PC-3 (cell line): ENCODE data around the gene C11orf86. TPM values are rescaled to one million over a fixed set of nuclear protein-coding genes. Genes with fewer than 3 reads are reported as not detected.

Experiments used
- ATAC-seq: fragments of 200-7000 bp; cut with Tn5 transposase; 2 replicates; pipeline ENCODE4 v1.9.1; 2020; ENCODE audit warnings: mild to moderate bottlenecking, moderate library complexity
- BruUV-seq: library from RNA; stranded (reverse); fragments of 400-500 nt; replicated peaks from 2 replicates; lab custom pipeline; 2021; lab: Mats Ljungman, UMichigan
- CTCF ChIA-PET: fragments of 300-600 bp; sonication (Branson Sonifier 250); formaldehyde crosslinking; loops from one replicate; lab custom pipeline; 2022; ENCODE audit warnings: antibody characterized with exemption; lab: Charles Lee
- POLR2A ChIA-PET: fragments of 300-600 bp; sonication (Branson Sonifier 250); formaldehyde crosslinking; loops from one replicate; lab custom pipeline; 2022; ENCODE audit warnings: antibody characterized with exemption; ENCODE audit not compliant: unreplicated experiment; lab: Charles Lee
- DNase-seq: peaks from one replicate; pipeline ENCODE4 v3.0.0-alpha.2; 2015
- H2AFZ ChIP-seq: fragments of 300-600 bp; sonication (generic); 2 replicates; pipeline ENCODE4 v1.6.0; 2016; ENCODE audit warnings: antibody characterized with exemption, low read length
- H3F3A ChIP-seq: fragments of 300-600 bp; sonication (generic); one replicate; pipeline ENCODE4 v1.6.0; 2017; ENCODE audit warnings: antibody characterized with exemption, low read length, control low read depth, mild to moderate bottlenecking; ENCODE audit not compliant: unreplicated experiment
- H3K27ac ChIP-seq: fragments of 300-600 bp; sonication (generic); 2 replicates; pipeline ENCODE4 v1.5.1; 2016; ENCODE audit warnings: mild to moderate bottlenecking, low read length
- H3K27me3 ChIP-seq: fragments of 300-600 bp; sonication (generic); 2 replicates; pipeline ENCODE4 v1.6.1; 2016; ENCODE audit warnings: low read length, mixed read lengths
- H3K36me3 ChIP-seq: fragments of 300-600 bp; sonication (generic); 2 replicates; pipeline ENCODE4 v1.6.1; 2016; ENCODE audit warnings: low read depth, mixed run types, low read length, mixed read lengths
- H3K4me1 ChIP-seq: fragments of 300-600 bp; sonication (generic); 2 replicates; pipeline ENCODE4 v1.5.1; 2016; ENCODE audit warnings: low read length; ENCODE audit not compliant: insufficient read depth
- H3K4me2 ChIP-seq: fragments of 300-600 bp; sonication (generic); 2 replicates; pipeline ENCODE4 v1.6.0; 2016; ENCODE audit warnings: low read length
- H3K4me3 ChIP-seq: fragments of 300-600 bp; sonication (generic); 2 replicates; pipeline ENCODE4 v1.5.1; 2016; ENCODE audit warnings: mild to moderate bottlenecking, low read length, mixed read lengths
- H3K79me2 ChIP-seq: fragments of 300-600 bp; sonication (generic); 2 replicates; pipeline ENCODE4 v1.6.1; 2017; ENCODE audit warnings: low read length, mixed read lengths
- H3K9ac ChIP-seq: fragments of 300-600 bp; sonication (generic); 2 replicates; pipeline ENCODE4 v1.6.0; 2016; ENCODE audit warnings: mild to moderate bottlenecking, low read length
- H3K9me2 ChIP-seq: fragments of 300-600 bp; sonication (generic); replicated peaks from 2 replicates; pipeline ENCODE4 v1.6.1; 2016; ENCODE audit warnings: mixed run types, low read length, mixed read lengths
- H3K9me3 ChIP-seq: fragments of 300-600 bp; sonication (generic); 2 replicates; pipeline ENCODE4 v1.6.1; 2016; ENCODE audit warnings: low read length, mixed read lengths
- H4K20me1 ChIP-seq: fragments of 300-600 bp; sonication (generic); 2 replicates; pipeline ENCODE4 v1.6.1; 2016; ENCODE audit warnings: low read length, mixed read lengths
- CTCF ChIP-seq: fragments of 300-600 bp; sonication (generic); conservative IDR thresholded peaks from 2 replicates; pipeline ENCODE4 v1.5.1; 2017; ENCODE audit warnings: antibody characterized with exemption, low read depth, mild to moderate bottlenecking, low read length
- EZH2 ChIP-seq: fragments of 300-600 bp; sonication (generic); IDR thresholded peaks from one replicate; pipeline ENCODE4 v1.6.1; 2017; ENCODE audit warnings: antibody characterized with exemption, mild to moderate bottlenecking, low read length; ENCODE audit not compliant: unreplicated experiment
- EZH2phosphoT487 ChIP-seq: fragments of 300-600 bp; sonication (generic); IDR thresholded peaks from 2 replicates; pipeline ENCODE4 v1.6.1; 2018; ENCODE audit warnings: mild to moderate bottlenecking, antibody characterized with exemption, low read length, borderline replicate concordance
- intact Hi-C: fragments of 100-400 bp; cut with micrococcal nuclease; formaldehyde crosslinking; loops from 2 replicates; pipeline ENCODE4 v1.9.0; 2023
- total RNA-seq: library from RNA; depleted of rRNA; stranded (reverse); fragments of >200 nt; gene quantifications from 2 replicates; pipeline ENCODE4 v1.2.3, GENCODE V29; 2014

The C11orf86 gene
- total RNA-seq, 1 experiment from 2014 or later = not detected

- no peak for ATAC-seq
- BruUV-seq = no TSS peak
- H4K20me1 ChIP-seq = no peaks in the 10 kb centered on the region
- no peak for TF ChIP-seq CTCF
- TF ChIP-seq EZH2 = no peak
- TF ChIP-seq EZH2phosphoT487 = no peak
- H3K27me3 ChIP-seq = no peaks in the 10 kb centered on the region
- no peaks in the 10 kb centered on the region for H3K36me3 ChIP-seq
- no peak overlapping the region for H3K27ac ChIP-seq
- H3K79me2 ChIP-seq = no peaks in the 10 kb centered on the region
- H3K9me3 ChIP-seq = no peaks in the 10 kb centered on the region
- intact Hi-C loops = no loop called here
- H3K9me2 ChIP-seq = no peaks in the 10 kb centered on the region
- no peak overlapping the region for H3K9ac ChIP-seq
- no peak overlapping the region for H2AFZ ChIP-seq
- no peak overlapping the region for H3K4me3 ChIP-seq
- peaks cover 30% of the 10 kb centered on the region for H3K4me1 ChIP-seq
- no peak overlapping the region for H3K4me2 ChIP-seq
- no peaks in the 10 kb centered on the region for H3F3A ChIP-seq
- ChIA-PET CTCF (no interaction called here), POLR2A (no interaction called here)
- no peak for DNase-seq
Measured at GRCh38 chr11:66973956-66974580, 1.0 kb upstream of the C11orf86 start.

GRCh38 chr11:66975405-66976027, 412 bp downstream of the C11orf86 start:
- H3K9me2 ChIP-seq = no peaks in the 10 kb centered on the region
- no peak for ATAC-seq
- no peaks in the 10 kb centered on the region for H3K79me2 ChIP-seq
- H4K20me1 ChIP-seq = no peaks in the 10 kb centered on the region
- no peak for TF ChIP-seq CTCF
- TF ChIP-seq EZH2phosphoT487 = no peak
- TF ChIP-seq EZH2 = no peak
- no peaks in the 10 kb centered on the region for H3K27me3 ChIP-seq
- H3K9ac ChIP-seq = no peak overlapping the region
- H3K4me2 ChIP-seq = no peak overlapping the region
- H3K4me1 ChIP-seq = peaks cover 19% of the 10 kb centered on the region
- H2AFZ ChIP-seq = no peak overlapping the region
- intact Hi-C loops = no loop called here
- no peak overlapping the region for H3K4me3 ChIP-seq
- H3K9me3 ChIP-seq = no peaks in the 10 kb centered on the region; the same call in 1 of the 2 replicates
- ChIA-PET CTCF (interaction anchor here (0.5 kb wide), 1 partner anchor 359 kb away, joined by 4 read pairs; the partner anchor contains the start of gene RBM14), POLR2A (no interaction called here)
- no peaks in the 10 kb centered on the region for H3K36me3 ChIP-seq
- no TSS peak for BruUV-seq
- H3F3A ChIP-seq = no peaks in the 10 kb centered on the region
- DNase-seq = no peak
- no peak overlapping the region for H3K27ac ChIP-seq

- BruUV-seq = no TSS peak
- DNase-seq (peak; percentile 55), ATAC-seq (peak; percentile 35)
- POLR2A ChIA-PET = no interaction called here
- peaks cover 15% of the 10 kb centered on the region for H3K4me1 ChIP-seq
- no peaks in the 10 kb centered on the region for H3K79me2 ChIP-seq
- H3K9me2 ChIP-seq = no peaks in the 10 kb centered on the region
- H3F3A ChIP-seq = no peaks in the 10 kb centered on the region
- TF ChIP-seq CTCF = peak; percentile 96
- no peak for TF ChIP-seq EZH2phosphoT487
- no peaks in the 10 kb centered on the region; the same call in 1 of the 2 replicates for H3K9me3 ChIP-seq
- CTCF ChIA-PET = no interaction called here
- no peak overlapping the region for H3K27ac ChIP-seq
- H3K9ac ChIP-seq = no peak overlapping the region
- H3K4me3 ChIP-seq = no peak overlapping the region
- H3K27me3 ChIP-seq = no peaks in the 10 kb centered on the region
- intact Hi-C loops = no loop called here
- no peaks in the 10 kb centered on the region for H4K20me1 ChIP-seq
- no peak overlapping the region for H2AFZ ChIP-seq
- H3K36me3 ChIP-seq = no peaks in the 10 kb centered on the region
- H3K4me2 ChIP-seq = no peak overlapping the region
Measured at GRCh38 chr11:66976028-66976467, 944 bp downstream of the C11orf86 start.
